Endothelial cell (in vitro differentiated cells): ENCODE measurements around the gene BRAT1. TPM values are rescaled to one million over a fixed set of nuclear protein-coding genes. Genes with fewer than 3 reads are reported as not detected.
A peak's percentile ranks its signal among the peaks of the same experiment; 100 is the strongest.
"Not testable (repeated sequence)": the region's sequence is repeated elsewhere in the genome, so short reads cannot be mapped to it uniquely, and the experiment has no call there.

ENCODE experiments used
- DNase-seq: peaks from one replicate; pipeline ENCODE4 v3.0.0; 2021; ENCODE audit warnings: low spot score
- H3K27ac Mint-ChIP-seq: one replicate; pipeline ENCODE4 v1.8.0; 2021; ENCODE audit warnings: mixed read lengths, inconsistent platforms; ENCODE audit not compliant: unreplicated experiment
- H3K27me3 Mint-ChIP-seq: one replicate; pipeline ENCODE4 v1.8.0; 2021; ENCODE audit warnings: mild to moderate bottlenecking, moderate library complexity, mixed read lengths, inconsistent platforms; ENCODE audit not compliant: unreplicated experiment
- H3K36me3 Mint-ChIP-seq: one replicate; pipeline ENCODE4 v1.8.0; 2021; ENCODE audit warnings: mild to moderate bottlenecking, low read depth, mixed read lengths, inconsistent platforms; ENCODE audit not compliant: unreplicated experiment
- H3K4me1 Mint-ChIP-seq: one replicate; pipeline ENCODE4 v1.8.0; 2021; ENCODE audit warnings: mild to moderate bottlenecking, mixed read lengths, inconsistent platforms; ENCODE audit not compliant: unreplicated experiment
- H3K4me3 Mint-ChIP-seq: one replicate; pipeline ENCODE4 v1.8.0; 2021; ENCODE audit warnings: mild to moderate bottlenecking, mixed read lengths, inconsistent platforms; ENCODE audit not compliant: unreplicated experiment
- H3K9me3 Mint-ChIP-seq: one replicate; pipeline ENCODE4 v1.8.0; 2021; ENCODE audit warnings: mixed read lengths, inconsistent platforms; ENCODE audit not compliant: unreplicated experiment
- total RNA-seq: library from RNA; stranded (reverse); fragmentation: NEBNext Ultra II Directional; extraction: Animal tissue kit (Norgen Biotek cat#: 25700); gene quantifications from one replicate; pipeline ENCODE4 v1.2.1, GENCODE V29; 2021; ENCODE audit not compliant: unreplicated experiment
- TF ChIP-seq, protein P1 (sequence below): fragments of 200-600 bp; sonication (generic); IDR thresholded peaks from one replicate; pipeline ENCODE4 v1.5.0; 2021; ENCODE audit warnings: antibody characterized with exemption; ENCODE audit not compliant: unreplicated experiment

Gene BRAT1
- total RNA-seq, 1 donor from 2014 or later = 34.0 TPM

DNA sequence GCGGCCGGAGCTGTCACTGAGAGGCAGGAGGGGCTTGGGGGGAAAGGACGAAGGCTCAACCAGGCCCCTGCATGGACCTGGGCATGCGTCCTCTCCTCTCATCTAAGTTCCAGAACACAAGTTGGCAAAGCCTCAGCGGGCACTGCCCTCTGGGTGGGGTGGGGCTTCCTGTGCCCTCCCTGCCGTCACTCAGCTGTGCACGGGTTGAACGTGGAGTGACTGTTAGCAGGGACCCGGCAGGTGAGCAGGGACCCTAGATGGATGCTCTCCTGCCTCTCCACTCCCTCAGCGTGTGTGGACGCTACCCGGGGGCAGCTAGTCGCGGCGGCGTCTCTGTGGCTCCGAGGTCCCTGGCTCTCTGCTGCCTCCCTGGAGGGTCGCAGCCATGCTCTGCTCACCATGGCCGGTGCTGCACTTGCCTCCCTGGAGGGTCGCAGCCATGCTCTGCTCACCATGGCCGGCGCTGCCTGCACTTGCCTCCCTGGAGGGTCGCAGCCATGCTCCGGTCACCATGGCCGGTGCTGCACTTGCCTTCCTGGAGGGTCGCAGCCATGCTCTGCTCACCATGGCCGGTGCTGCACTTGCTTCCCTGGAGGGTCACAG, 40.0 kb upstream of the BRAT1 start:
- Mint-ChIP-seq H3K4me1 (peaks cover 15% of the 10 kb centered on the region), H3K36me3 (peaks cover 18% of the 10 kb centered on the region), H3K9me3 (no peaks in the 10 kb centered on the region), H3K27me3 (peaks cover 3% of the 10 kb centered on the region), H3K4me3 (no peak overlapping the region), H3K27ac (no peak overlapping the region)
- DNase-seq = no peak
- TF ChIP-seq, protein P1, sequence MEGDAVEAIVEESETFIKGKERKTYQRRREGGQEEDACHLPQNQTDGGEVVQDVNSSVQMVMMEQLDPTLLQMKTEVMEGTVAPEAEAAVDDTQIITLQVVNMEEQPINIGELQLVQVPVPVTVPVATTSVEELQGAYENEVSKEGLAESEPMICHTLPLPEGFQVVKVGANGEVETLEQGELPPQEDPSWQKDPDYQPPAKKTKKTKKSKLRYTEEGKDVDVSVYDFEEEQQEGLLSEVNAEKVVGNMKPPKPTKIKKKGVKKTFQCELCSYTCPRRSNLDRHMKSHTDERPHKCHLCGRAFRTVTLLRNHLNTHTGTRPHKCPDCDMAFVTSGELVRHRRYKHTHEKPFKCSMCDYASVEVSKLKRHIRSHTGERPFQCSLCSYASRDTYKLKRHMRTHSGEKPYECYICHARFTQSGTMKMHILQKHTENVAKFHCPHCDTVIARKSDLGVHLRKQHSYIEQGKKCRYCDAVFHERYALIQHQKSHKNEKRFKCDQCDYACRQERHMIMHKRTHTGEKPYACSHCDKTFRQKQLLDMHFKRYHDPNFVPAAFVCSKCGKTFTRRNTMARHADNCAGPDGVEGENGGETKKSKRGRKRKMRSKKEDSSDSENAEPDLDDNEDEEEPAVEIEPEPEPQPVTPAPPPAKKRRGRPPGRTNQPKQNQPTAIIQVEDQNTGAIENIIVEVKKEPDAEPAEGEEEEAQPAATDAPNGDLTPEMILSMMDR = no peak

DNA sequence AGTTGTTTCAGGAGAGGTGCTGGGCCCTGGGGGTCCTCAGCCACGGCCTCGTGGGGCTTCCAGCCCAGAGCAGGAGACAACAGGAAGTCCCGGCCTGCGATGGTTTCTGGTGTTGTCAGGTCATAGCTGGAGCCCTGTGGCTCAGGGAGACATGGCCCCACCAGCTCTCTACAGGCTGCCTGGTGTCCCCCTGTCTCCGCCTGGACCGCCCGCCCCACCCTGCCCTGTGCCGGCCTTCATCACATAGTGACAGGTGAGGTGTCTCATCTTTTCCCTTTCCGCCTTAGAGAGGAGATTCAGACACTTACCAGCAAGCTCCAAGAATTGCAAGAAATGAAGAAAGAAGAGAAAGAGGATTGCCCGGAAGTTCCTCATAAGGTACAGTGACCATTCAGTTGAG, 39.3 kb upstream of the BRAT1 start:
- peaks cover 3% of the 10 kb centered on the region for H3K27me3 Mint-ChIP-seq
- no peak overlapping the region for H3K4me3 Mint-ChIP-seq
- TF ChIP-seq, protein P1 = no peak
- DNase-seq = no peak
- H3K9me3 Mint-ChIP-seq = no peaks in the 10 kb centered on the region
- peaks cover 12% of the 10 kb centered on the region for H3K4me1 Mint-ChIP-seq
- H3K27ac Mint-ChIP-seq = no peak overlapping the region
- H3K36me3 Mint-ChIP-seq = peaks cover 18% of the 10 kb centered on the region

DNA sequence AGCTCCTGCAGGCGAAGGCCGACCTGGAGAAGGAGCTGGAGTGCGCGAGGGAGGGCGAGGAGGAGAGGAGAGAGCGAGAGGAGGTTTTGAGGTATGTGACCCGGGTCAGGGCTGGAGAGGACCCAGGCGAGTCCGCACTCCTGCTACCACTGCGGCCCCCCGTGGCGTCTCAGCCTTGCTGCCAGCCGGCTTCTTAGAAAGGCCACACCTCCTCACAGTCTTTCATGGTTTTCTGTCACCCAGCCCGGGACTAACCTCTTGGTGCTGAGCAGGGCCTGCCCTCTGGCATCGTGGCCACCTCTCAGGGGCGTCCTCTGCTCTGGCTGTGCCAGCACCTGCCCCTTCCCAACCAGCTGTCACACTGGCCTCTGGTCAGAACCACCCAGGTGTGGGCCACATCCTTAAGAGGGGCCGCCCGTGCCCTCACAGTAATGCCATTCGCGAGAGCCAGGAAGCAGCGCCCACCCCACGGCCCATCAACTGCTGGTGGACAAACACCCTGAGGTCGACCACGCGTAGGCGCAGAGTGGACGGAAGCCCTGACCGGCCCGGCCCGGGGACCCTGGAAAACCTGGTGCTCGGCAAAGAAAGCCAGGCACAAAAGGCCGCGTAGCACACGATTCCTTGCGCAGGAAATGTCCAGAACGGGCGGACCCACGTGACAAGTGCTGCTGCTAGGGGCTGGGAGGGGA, 37.9 kb upstream of the BRAT1 start:
- Mint-ChIP-seq H3K9me3 (no peaks in the 10 kb centered on the region), H3K27me3 (no peaks in the 10 kb centered on the region), H3K36me3 (peaks cover 14% of the 10 kb centered on the region), H3K4me3 (no peak overlapping the region), H3K4me1 (peaks cover 5% of the 10 kb centered on the region), H3K27ac (no peak overlapping the region)
- DNase-seq = no peak
- TF ChIP-seq, protein P1 = no peak

DNA sequence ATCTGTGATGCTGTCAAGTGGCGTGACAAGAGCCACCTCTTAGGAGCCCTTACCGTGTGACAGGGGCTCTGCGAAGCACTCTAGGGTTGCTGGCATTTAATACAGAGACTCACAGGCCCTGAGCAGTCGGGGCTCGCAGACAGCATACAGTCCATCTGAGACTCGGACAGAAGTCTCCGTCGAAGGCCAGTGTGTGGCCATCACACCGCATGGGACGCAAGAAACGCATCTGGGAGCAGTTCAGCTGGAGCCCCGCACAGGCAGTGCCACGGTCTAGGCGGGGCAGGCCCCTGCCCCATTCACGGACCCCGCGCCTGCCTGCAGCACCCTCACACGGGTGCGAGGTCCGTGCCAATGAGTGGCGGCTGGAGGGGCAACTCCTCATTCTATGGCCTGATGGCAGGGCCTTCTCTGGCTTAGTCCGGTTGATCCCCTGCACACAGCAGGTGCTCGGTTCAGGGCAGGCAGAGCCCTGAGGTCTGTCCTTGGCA, 37.1 kb upstream of the BRAT1 start:
- H3K27me3 Mint-ChIP-seq = no peaks in the 10 kb centered on the region
- no peaks in the 10 kb centered on the region for H3K4me1 Mint-ChIP-seq
- no peak for DNase-seq
- no peaks in the 10 kb centered on the region for H3K9me3 Mint-ChIP-seq
- H3K36me3 Mint-ChIP-seq = peaks cover 14% of the 10 kb centered on the region
- no peak overlapping the region for H3K4me3 Mint-ChIP-seq
- H3K27ac Mint-ChIP-seq = no peak overlapping the region
- TF ChIP-seq, protein P1 = no peak

DNA sequence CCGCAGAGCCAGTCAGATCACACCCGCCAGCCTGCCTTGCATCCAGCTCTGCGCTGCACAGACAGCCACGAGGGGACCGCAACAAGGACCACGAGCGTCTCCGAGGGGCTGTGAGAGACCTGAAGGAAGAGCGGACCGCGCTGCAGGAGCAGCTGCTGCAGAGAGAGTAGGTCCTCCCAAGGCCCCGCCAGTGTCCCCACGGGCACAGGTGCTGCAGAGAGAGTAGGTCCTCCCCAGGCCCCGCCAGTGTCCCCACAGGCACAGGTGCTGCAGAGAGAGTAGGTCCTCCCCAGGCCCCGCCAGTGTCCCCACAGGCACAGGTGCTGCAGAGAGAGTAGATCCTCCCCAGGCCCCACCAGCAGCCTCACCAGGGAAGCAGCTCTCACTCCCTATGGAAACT, 34.6 kb upstream of the BRAT1 start:
- H3K27me3 Mint-ChIP-seq = not testable (repeated sequence)

More for the DNA sequence above, 34.6 kb upstream of the BRAT1 start:
- Mint-ChIP-seq H3K36me3 (peaks cover 12% of the 10 kb centered on the region), H3K27ac (peak overlapping the region; percentile 61)
- DNase-seq, H3K4me3 Mint-ChIP-seq, H3K9me3 Mint-ChIP-seq, H3K4me1 Mint-ChIP-seq: not testable (repeated sequence)
